Bladder microvascular endothelial cell (primary cell): Measurements from ENCODE around the gene BCAP29. TPM values are rescaled to one million over a fixed set of nuclear protein-coding genes. Genes with fewer than 3 reads are reported as not detected.

Experiments used
- total RNA-seq: library from RNA; depleted of rRNA; stranded (reverse); fragments of >200 nt; gene quantifications from 2 replicates; pipeline ENCODE4 v1.2.3, GENCODE V29; 2014

Gene BCAP29, protein sequence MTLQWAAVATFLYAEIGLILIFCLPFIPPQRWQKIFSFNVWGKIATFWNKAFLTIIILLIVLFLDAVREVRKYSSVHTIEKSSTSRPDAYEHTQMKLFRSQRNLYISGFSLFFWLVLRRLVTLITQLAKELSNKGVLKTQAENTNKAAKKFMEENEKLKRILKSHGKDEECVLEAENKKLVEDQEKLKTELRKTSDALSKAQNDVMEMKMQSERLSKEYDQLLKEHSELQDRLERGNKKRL
- total RNA-seq, result 47.8 and 115 TPM in 2 replicates

DNA sequence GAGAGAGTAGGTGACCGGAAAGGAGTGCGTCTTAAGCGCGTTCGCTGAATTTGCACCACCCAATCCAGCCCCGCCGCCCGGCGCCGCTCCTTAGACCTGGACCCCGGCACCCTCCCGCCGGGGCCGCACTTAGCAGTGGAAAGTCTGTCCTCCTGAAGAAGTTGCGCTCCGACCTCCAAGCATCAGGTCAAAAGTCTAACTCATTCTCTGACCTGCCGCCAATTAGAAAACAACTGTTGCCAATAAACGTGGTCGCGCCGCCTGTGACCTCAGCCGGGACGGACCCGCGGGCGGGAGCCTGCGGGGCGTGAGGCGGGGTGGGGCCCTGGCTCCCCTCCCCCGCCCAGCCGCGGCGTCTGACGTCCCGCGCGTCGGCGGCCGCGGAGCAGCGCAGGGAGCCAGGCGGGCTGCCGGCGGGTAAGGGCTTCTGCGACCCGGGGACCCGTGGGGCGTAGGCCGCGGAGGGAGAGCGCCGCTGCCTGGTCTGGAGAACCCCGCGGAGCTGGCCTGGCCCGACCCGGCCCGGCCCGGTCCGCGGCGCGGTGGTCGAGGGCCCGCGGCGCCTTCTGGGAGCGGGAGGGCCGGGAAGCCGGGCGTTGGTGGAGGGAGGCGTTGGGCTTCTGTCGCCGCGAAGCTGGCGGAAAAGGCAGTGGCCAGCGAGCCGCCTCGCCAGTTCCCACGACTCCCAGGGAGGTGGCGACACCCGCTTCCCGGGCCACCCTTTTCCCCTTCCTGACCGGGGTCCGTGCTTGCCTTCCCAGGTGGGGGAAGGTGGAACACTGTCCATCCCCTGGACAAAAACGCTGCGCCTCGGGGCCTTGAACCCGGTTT, at the start of gene BCAP29:
BCAP29 (plus strand) TSS at position 362 of the 831 bp plus-strand sequence. CDS start 527 bp downstream, outside the sequence.

DNA sequence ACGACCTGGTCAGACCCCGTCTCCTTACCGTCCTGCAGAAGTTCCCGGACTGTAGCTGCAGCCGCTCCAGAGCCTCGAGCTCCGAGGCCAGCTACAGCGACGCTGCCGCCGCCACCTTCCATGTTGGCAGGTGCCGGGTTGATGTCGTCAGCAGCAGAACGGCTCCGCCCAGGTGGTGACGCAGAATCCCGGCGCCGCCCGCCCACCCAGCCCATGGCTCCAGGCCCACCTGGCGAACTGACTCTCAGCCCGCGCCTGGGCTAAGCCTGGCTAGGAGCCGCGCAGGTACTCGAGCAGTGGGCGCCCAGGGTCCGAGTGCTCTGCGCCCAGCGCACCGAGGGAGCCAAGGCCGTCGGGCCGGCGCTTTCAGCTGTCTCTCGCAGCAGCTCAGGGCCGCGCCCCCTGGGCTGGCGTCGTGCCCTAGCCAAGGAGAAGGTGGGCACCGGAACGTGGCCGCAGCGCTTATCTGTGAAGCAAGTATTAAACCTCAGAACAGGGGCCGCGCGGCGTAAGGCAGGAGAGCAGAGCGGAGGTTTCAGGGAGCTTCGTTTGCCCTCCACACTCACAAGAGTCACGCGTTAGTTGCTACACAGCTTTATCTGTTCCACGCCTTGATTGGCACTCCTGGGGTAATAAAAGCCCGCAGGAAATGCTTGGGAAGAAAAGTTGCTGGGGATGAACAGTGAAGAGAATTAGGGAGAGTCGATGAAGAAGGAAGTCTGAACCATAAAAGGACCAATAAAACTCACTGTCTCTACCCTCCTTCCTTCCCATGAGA, 16.1 kb upstream of the BCAP29 start, which contains the start of the genes COG5 and DUS4L:
COG5 (minus strand) TSS at position 146 of the 778 bp plus-strand sequence; CDS start at position 122, 24 bp downstream.
DUS4L (plus strand) TSS at position 197 of the 778 bp plus-strand sequence. CDS start 3,100 bp downstream, outside the sequence.

DNA sequence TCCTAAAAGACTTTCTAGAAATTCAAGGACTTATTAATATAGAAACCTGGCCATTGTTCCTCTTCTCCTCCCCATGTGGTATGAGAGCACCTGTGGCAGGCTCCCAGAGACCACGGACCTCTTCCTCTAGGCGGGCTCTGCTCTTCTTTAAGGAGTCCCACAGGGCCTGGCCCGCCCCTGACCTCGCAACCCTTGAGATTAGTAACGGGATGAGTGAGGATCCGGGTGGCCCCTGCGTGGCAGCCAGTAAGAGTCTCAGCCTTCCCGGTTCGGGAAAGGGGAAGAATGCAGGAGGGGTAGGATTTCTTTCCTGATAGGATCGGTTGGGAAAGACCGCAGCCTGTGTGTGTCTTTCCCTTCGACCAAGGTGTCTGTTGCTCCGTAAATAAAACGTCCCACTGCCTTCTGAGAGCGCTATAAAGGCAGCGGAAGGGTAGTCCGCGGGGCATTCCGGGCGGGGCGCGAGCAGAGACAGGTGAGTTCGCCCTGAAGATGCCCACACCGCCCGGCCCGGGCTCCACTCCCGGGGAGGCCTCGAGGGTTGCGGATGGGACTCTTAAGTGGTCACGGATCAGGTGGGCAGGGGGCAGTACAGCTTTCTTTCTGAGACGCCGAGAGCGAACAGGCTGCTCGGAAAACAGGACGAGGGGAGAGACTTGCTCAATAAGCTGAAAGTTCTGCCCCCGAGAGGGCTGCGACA, 80.5 kb downstream of the BCAP29 start, which contains the start of gene SLC26A4:
SLC26A4 (plus strand) TSS at position 448 of the 700 bp plus-strand sequence. CDS start 814 bp downstream, outside the sequence.

Other genes with a start within 250 kb of the BCAP29 start
- gene GPR22, start 110.2 kb upstream of the BCAP29 start, total RNA-seq, result under 0.01 TPM in 1 of 2 replicates, not detected in the other
- 13.6 and 82.1 TPM in 2 replicates for gene COG5, start 16.3 kb upstream of the BCAP29 start, total RNA-seq
- gene DUS4L, start 16.3 kb upstream of the BCAP29 start, total RNA-seq, result 3.4 and 7.0 TPM in 2 replicates
- gene SLC26A4, start 80.6 kb downstream of the BCAP29 start, total RNA-seq, result 0.81 and 34.2 TPM in 2 replicates
- gene CBLL1, start 163.9 kb downstream of the BCAP29 start, total RNA-seq, result 12.0 and 21.3 TPM in 2 replicates
- gene SLC26A3, start 223.0 kb downstream of the BCAP29 start, total RNA-seq, result not detected in 2 replicates